ENCODE results near the gene LAG3.

Gene LAG3

DNA sequence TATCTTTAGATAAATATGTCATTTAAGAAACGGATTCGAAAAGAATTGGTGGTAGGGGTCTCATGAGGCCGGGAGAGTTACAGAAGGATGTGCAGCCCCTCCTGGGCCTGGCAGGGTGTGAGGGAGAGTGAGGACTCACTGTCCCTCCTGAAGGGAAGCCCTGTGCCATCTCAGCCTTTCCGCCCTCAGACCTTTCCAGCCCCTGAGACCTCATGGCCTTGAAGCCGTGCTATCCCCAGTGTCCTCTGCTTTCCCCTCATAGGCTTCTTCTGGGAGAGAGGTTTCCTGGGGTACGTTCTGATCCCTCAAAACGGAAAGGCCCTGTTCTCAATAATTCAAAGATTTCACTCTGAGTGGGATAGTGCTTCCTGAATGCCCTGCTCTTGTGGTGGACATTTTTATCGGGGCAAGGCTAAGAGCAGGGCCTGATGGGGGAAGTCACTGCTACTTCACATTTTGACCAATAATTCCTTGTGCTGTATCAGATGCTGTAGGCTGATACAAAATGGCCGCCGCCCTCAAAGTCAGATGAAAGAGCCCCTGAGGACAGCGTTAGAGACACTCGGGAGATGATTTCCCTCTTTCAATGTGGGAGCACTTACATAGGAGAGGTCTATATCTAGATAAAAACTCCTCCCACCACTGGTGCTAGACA lies 18.3 kb downstream of the LAG3 start:
- DNase-seq: no peak

DNA sequence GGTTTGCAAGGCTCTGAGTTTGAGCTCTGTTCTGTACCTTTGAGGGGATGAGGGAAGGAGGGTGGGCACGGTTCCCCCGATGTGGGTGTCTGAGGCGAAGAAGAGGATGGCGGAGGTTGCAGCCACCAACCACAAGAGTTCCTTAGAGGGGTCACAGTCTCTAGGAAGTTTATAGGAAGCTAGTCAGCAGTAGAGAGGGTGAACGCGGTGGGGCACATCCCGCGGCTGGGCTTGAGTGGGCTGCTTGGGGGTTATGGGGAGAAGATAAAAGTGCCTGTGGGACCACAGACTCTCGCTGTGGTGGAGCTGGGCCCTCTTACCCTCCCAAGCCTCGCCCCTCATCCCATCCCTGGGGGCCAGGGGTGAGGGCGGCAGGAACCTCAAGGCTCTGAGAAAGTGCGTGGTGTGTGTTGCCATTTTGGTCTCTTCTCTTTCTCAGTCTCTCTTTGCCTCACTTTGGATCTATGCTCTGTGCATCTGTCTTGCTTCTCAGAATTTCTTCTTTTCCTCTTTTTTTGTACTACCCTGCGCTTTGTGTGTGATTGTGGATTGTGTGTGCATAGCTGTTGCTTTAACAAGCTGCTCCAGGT lies 19.7 kb downstream of the LAG3 start:
- no peak for DNase-seq

DNA sequence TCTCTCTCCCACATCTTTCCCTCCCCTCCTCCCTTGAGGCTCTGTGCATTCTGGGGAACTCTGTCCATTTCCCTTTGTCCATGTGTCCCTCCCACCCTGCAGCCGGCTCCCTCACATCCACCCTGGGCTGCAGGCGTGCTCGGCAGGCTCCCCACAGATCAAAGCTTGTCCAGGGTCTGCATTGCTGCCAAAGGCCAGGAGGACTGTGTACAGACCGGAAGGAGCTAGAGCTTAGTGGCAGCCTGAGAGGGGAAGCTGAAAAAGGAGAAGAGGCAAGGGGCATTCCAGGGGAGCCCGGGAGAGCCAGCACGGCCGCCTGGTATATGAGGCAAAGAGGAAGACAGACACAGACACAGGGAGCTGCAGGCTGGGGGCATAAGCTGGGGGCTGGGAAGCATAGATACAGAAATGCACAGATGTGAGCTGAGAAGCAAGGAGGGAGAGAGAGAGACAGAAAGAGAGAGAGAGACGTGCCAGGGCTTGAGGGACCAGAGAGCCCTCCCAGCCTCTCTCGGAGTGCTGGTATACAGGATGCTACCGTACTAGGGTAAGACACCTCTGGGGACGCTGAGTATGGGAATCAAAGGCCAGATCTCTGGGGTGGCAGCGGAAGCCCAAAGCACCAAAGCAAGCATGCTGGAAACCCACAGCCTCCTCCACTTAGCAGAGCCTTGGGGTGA lies 20.3 kb downstream of the LAG3 start:
- no peak for DNase-seq

DNA sequence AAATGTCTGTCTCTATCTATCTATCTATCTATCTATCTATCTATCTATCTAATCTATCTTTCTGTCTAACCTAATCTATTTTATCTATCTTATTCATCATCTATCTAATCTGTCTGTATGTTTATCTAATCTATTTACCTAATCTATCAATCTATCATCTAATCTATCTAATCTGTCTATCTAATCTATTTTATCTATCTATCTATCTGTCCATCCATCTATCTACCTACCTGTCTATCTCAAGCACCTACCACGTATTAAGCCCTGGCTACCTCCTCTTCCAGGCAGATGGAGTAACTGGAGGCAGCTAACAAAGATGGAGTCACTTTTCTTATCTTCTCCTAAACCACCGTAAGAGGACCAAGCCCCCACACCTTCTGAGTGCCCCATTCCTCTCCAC lies 22.8 kb downstream of the LAG3 start:
- no peak for DNase-seq

DNA sequence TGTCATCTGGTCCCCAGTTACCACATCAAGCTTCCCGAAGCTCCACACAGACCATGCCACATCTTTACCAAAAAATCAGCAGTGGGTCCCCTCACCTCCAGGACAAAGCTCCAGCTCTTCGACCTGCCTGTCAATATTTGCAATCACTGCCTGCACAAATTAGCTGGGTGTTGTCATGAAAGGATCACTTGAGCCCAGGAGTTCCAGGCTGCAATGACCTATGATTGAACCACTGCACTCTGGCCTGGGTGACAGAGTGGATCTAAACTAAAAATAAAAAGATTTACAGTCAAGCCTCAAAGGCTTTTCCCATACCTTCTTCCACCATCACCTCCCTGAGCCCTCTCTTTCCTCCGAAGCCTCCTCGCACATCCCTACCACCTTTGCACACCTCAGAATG lies 24.3 kb downstream of the LAG3 start:
- no peak for DNase-seq

DNA sequence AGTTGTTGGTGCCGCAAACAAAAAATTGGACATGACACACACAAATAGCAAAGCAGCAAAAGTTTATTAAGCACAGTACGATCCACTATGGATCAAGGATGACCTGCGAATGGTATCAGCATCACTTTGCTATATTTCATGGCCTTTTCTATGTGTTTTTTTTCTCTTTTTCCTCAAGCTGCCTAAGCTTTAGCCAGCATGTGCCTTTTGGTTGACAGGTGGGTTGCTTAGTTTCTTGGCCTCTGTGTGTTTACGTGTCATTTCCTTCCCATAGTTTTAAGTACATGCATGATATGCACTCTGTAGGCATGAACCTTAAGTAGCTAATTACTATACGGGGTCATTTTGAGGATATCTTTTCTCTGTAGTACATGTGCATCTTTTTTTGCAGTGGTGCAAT lies 26.8 kb downstream of the LAG3 start:
- DNase-seq: no peak

DNA sequence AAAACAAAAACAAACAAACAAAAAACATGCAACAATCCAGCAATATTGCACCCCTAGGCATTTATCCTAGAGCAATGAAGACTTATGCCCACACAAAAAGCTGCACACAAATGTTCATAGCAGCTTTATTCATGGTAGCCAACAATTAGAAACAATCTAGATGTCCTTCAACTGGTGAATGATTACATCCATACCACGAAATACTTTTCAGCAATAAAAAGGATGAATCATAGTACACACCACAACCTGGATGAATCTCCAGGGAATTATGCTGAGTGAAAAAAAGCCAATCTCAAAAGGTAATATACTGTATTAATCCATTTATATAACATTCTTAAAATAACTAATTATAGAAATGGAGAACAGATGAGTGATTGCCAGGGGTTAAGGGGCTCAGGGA lies 34.9 kb downstream of the LAG3 start:
- no peak for DNase-seq

DNA sequence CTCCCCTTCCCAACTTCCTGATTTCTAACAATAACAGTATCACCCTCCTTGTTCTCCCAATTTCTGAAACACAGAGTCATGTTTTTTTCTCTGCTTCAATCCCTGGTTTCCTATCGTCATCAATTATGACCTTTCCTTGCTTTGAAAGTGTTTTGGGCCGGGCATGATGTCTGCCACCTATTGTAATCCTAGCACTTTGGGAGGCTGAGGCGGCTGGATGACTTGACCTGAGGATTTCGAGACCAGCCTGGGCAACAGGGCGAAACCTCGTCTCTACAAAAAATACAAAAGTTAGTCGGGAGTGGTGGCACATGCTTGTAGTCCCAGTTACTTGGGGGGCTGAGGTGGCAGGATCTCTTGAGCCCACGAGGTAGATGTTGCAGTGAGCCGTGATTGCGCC lies 36.7 kb downstream of the LAG3 start:
- no peak for DNase-seq

DNA sequence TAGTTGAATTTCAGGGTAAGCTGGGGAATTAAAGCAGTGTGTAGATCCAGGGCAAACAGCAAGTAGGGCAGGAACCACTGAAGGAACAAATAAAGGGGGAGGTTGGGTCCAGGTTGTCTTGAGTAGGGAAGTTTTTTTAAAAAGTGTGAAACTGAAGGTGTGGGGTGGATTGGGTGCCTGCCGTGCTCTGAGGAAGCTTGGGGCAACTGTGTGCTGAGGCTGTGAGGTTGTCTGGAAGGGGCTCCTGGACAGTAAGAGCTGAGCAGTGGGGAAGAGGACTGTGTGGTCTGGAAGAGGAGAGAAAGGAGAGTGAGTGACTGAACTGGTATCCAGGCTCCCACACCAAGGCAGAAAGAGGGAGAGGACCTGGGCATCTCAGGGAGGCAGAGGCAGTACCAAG lies 38.4 kb downstream of the LAG3 start:
- DNase-seq: no peak

DNA sequence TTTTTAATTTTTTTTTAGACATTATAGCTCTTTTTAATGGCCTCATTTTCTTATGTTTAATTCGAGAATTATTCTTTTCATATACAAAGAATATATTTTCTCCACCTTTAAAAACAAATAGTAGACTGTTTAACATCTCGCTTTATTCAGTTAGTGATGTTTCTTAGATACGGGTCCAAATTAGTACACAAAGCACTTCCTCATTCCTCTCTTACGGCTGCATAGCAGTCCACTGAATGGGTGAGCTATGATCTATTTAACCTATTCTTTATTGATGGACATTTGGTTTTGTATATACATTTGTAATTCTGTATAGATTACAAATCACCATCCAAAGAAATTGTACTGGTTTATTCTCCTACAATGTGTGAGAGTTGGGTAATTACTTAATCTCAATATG lies 41.0 kb downstream of the LAG3 start:
- no peak for DNase-seq

DNA sequence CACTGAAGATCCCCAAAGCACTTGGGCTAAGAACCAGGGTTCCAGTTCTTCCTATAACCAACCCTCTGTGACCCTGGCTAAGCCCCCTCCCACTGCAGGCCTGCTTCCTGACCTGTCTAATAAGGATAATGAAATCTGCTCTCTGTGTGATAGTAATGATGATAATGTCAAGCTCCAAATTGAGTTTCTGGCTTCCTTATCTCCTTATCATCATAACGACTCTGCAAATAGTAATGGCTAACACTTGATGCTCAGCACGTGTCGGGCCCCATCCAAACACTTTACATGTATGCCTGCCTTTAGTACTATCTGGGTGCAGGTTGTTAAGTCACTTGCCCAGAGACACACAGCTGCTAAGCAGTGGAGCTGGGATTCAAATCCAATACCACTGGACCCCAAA lies 44.3 kb downstream of the LAG3 start:
- DNase-seq: no peak

DNA sequence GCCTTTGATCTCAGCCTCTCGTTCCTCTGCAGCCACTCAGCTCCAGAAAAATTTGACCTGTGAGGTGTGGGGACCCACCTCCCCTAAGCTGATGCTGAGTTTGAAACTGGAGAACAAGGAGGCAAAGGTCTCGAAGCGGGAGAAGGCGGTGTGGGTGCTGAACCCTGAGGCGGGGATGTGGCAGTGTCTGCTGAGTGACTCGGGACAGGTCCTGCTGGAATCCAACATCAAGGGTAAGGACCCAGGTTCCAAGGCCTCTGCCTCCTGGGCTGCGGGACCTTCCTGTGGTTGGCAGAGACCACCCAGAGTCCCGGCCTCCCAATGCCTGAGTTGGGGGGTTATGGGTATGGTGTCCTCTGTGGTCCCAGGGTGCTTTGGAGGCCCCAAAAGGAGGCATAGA lies 44.8 kb downstream of the LAG3 start:
- DNase-seq: no peak

DNA sequence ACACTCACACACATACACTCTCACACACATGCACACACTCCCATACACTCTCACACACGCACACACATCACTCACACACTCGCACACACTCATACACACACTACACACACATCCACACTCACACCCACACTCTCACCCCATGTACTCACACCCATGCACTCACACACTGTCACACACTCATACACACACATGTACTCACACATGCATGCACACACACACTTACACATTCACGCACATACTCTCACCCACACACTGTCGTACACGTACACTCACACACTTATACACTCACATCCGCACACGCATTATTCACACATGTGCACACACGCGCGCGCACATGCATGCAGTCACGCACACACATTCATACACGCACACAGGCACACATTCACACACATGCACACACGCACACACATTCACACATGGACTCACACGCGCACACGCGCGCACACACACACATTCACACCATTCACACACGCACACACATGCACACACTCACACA lies 45.4 kb downstream of the LAG3 start:
- no peak for DNase-seq

DNA sequence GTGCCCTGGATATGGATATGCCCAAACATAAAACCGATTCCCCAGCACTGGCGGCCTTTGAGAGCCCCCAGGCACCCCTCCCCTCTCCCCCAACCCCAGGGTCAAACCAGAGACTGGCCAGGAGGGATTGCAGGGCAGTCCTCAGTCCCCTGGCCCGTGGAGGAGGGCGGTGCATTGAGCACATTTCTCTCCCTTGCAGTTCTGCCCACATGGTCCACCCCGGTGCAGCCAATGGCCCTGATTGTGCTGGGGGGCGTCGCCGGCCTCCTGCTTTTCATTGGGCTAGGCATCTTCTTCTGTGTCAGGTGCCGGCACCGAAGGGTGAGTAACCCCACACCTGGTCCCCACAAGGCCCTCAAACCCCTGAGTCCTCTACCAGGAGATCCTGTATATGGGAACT lies 45.9 kb downstream of the LAG3 start:
- DNase-seq: no peak

DNA sequence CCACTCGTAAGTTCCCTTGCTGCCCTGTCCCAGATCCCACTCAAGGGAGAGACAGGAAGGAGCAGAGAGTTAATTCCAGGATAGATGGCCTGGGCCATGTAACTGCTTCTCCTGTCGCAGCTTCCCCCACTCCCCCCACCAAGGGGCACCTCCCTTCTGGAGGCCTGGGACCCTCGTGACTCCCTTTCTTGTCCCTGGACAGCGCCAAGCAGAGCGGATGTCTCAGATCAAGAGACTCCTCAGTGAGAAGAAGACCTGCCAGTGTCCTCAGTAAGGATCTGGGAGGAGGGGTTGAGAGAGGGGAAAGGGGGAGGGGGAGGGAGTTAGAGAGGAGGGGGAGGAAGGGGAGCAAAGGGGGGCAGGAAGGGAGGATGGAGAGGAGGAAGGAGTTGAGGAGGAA lies 46.3 kb downstream of the LAG3 start:
- DNase-seq: no peak

DNA sequence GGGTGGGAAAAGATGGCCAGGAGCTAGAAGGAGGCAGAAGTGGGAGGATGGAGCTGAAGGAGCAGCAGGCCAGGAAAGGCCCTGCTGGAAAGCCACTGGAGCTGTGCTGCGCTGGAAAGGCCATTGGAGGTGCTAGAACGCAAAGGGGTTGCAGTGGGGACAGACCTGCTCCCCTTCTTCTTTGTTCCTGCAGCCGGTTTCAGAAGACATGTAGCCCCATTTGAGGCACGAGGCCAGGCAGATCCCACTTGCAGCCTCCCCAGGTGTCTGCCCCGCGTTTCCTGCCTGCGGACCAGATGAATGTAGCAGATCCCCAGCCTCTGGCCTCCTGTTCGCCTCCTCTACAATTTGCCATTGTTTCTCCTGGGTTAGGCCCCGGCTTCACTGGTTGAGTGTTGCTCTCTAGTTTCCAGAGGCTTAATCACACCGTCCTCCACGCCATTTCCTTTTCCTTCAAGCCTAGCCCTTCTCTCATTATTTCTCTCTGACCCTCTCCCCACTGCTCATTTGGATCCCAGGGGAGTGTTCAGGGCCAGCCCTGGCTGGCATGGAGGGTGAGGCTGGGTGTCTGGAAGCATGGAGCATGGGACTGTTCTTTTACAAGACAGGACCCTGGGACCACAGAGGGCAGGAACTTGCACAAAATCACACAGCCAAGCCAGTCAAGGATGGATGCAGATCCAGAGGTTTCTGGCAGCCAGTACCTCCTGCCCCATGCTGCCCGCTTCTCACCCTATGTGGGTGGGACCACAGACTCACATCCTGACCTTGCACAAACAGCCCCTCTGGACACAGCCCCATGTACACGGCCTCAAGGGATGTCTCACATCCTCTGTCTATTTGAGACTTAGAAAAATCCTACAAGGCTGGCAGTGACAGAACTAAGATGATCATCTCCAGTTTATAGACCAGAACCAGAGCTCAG lies 47.0 kb downstream of the LAG3 start:
- no peak for DNase-seq

DNA sequence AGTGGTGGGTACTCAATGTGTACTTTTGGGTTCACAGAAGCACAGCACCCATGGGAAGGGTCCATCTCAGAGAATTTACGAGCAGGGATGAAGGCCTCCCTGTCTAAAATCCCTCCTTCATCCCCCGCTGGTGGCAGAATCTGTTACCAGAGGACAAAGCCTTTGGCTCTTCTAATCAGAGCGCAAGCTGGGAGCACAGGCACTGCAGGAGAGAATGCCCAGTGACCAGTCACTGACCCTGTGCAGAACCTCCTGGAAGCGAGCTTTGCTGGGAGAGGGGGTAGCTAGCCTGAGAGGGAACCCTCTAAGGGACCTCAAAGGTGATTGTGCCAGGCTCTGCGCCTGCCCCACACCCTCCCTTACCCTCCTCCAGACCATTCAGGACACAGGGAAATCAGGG lies 47.8 kb downstream of the LAG3 start:
- no peak for DNase-seq

DNA sequence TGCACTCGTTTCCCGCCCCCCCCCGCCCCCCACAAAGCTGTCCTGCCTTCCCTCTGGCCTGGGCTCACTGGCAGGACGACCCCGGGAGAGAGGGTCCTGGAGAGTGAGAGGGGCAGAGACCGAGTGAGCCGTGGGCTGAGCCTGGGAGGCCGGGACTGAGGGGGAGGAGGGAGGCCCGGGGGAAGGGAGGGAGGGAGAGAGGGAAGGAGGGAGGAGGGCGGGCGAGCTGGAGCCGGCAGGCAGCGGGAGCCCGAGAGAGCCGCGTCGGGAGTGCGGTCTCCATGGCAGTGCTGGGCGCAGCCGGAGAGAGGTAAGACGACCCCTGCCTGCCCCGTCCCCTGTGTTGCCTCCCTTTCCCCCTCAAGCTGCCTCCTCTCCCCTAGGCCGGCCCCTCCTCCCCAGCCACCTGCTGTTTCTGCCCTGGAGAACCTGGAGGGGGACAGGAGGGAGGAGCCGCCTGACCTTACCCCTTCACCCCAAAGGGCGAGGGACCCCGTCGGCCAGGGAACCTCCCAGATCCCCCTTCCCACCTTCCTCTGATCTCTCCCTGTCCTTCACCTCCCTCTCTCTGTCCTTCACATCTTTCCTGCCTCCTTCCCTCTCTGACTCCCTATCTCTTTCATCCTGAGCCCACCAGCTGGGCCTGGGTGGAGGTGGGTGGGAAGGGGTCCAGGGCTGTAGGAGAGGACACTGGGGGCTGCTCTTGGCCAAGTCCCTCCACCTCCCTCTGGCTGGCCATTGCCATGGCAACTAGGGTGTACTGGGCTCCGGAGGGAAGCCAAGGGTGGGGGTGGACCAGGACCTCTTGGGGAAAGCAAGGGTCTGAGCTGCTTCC lies 49.5 kb downstream of the LAG3 start, which contains the start of gene GPR162:
Gene GPR162, plus strand, starts transcription at position 231 of the 835 bp plus-strand sequence. CDS start 2,078 bp downstream, outside the sequence.
- no peak for DNase-seq

DNA sequence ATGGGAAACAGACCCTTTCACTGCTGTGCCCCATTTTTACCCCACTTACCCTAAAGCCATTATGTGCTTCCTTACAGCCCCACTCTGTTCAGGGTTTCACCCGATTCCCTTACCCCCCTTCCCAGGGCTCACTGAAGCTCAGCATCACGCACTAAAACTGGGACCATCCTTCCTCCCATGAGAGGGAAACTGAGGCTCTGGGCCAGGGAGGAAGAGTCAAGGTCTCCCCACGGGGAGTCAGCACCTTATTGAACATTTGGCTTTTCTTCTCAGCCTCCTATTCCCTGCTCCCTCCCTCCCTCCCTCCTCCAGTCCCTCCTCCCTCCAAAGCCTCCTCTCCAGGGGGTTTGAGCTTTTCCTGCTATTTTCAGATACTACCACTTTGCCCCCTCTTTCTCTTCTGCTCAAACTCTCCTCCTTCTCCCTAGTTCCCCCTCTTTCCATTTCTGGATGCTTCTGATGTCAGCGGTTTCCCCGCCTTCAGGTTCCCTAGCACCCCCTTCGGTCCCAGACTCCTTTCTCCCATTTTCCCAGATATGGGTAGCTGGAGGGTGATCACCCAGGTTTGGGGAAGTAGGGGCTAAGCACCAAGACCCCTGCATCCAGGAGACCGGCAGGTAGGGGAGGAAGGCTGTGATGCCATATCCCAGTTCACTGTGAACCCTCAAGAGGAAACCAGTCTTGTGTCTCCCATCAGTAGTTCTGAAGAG lies 50.3 kb downstream of the LAG3 start:
- no peak for DNase-seq

DNA sequence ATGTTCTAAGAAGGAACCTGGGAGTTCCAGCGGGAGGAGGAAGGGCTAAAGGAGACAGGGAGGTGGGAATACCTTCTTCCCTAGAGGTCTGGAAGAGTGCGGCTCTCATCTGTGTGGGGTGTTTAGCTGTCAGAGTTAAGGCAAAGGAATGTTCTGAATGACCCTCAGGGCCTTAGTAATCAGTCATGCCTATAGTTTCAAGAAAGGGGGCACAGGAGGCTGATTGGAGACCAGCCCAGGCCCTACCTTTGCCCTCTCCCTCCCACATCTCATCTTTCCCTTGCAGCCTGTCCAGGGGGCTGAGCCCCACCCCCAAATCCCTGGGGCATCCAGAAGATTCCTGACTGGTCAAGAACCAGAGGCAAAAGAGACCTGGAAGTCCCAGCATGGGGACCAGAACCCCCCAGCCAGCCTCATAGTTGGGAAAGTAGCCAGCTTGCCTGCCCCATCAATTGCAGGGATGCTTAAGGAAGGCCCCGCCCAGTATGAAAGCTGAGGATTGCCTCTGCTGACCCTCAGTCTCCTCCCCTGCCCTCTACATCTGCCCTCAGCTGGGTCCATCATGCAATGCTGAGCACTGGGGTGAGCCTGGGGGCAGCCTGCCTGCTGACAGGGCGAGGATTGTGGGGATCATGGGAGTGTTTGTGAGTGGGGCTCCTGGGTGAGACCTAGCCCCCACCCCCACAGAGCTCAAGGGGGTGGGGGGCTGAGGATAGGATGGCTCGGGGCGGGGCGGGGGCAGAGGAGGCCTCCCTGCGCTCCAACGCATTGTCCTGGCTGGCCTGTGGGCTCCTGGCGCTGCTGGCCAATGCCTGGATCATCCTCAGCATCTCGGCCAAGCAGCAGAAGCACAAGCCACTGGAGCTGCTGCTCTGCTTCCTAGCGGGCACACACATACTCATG lies 51.1 kb downstream of the LAG3 start:
- DNase-seq: no peak

Data from stimulated activated CD4-positive, alpha-beta T cell treated with anti-CD3 and anti-CD28 coated beads, Interleukin-2, amount 100 ng/mL, for 48 hours (primary cell).